Measurements from ENCODE around the gene TACR2.

TACR2 gene

DNA sequence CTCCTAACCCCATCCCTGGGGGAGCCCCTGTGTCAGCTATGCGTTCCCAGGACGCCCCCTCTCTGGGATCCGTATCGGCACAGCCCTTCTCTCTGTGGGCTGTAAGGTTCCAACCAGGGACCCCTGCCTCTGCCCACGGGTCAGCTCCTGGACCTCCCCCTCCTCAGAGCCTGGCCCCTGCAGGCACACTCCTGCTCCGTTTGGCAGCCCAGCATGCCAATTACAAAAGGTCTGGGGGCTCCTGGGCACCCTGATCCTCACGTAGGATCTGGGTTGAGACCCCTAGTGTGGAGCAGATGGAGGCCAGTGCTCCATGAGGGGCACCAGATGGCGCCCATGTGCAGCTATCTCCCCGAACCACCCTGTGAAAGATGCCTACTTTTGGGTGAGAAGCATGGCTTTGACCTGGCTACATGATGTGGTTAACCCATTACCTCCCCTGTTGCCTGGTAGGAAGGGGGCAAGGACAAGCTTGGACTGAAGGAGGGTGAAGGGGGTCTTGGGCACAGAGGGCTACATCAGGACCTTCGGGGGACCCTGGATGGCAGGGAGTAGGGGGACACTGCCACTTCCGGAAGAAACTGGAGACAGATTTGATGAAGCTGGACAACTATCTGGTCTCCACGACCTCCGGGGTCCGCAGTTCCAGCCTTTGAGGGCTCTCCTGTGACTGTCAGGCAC lies 9.0 kb downstream of the TACR2 start:
- H3K4me3 Mint-ChIP-seq = peak overlapping the region; percentile 52
- H3K27me3 Mint-ChIP-seq = no peaks in the 10 kb centered on the region
- peaks cover 4% of the 10 kb centered on the region for H3K36me3 Mint-ChIP-seq
- H3K9me3 Mint-ChIP-seq = no peaks in the 10 kb centered on the region
- H3K4me1 Mint-ChIP-seq = peaks cover 17% of the 10 kb centered on the region
- H3K27ac Mint-ChIP-seq = peak overlapping the region; percentile 95
- DNase-seq (ENCODE audit: low spot score in 2 of 2) = peak in 1 of 2 donors; percentile 16
- ATAC-seq (ENCODE audit: low read depth) = no peak

DNA sequence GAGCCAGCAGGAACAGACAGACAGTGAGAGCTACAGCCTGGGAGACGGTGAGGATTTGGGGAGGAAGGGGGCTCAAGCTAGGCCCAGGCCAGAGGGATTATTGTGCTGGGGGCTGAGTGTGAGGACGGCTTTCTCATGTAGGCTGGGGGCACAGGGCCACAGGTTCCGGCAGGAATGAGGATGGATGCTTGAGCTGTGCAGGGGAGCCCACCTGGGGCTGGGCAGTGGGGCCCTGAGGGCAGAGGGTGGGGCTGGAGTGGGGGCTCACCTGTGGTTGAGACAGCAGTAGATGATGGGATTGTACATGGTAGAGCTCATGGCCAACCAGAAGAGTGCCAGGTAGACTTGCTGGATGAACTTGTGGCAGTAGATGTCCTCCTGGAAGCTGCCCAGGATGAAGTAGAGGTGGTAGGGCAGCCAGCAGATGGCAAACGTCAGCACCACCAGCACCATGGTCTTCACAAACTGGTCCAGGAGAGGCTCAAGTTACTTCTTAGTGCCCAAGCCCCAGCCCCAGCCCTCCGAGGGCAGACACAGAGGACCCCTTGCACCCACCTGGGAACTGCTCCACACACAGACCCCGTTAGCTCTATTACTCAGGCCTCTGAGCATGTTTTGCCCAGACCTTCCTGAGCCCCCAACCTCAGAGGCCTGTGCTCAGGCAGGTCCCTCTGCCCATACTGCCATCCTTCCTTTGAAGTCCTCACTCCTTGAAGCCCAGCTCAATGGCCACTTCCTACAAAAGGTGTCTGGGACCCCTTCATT lies 9.7 kb downstream of the TACR2 start:
- Mint-ChIP-seq H3K27me3 (no peaks in the 10 kb centered on the region), H3K9me3 (no peaks in the 10 kb centered on the region), H3K27ac (no peak overlapping the region), H3K36me3 (peaks cover 7% of the 10 kb centered on the region), H3K4me3 (no peak overlapping the region), H3K4me1 (peaks cover 17% of the 10 kb centered on the region)
- ATAC-seq (ENCODE audit: low read depth) (no peak), DNase-seq (ENCODE audit: low spot score in 2 of 2) (no peak)

DNA sequence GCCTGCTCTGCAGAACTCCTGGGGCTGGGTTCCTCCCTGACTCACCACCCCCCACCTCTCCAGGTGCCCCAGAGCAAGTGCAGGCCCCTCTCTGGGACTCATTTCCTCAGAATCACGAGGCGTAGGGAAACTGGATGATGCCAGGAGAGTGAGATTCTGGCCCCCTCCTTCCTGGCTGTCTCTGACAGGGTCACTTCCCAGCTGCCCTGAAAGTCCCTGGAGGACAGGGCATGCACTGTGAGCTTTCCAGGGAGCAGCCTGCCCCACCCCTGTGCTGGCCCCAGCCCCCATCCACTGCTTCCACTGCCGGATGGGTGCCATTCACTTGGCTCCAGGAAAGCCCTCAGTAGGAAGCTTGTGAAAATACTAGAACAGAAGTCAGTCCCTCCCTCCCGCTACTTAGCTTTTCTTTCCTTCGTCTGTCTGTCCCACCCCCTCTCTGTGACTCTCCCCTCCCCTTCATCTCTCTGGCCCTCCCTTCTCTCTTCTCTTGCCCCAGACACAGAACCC lies 10.4 kb downstream of the TACR2 start:
- peaks cover 12% of the 10 kb centered on the region for H3K36me3 Mint-ChIP-seq
- no peaks in the 10 kb centered on the region for H3K27me3 Mint-ChIP-seq
- H3K9me3 Mint-ChIP-seq = no peaks in the 10 kb centered on the region
- no peak overlapping the region for H3K27ac Mint-ChIP-seq
- peaks cover 17% of the 10 kb centered on the region for H3K4me1 Mint-ChIP-seq
- ATAC-seq (ENCODE audit: low read depth) (no peak), DNase-seq (ENCODE audit: low spot score in 2 of 2) (no peak)
- no peak overlapping the region for H3K4me3 Mint-ChIP-seq

DNA sequence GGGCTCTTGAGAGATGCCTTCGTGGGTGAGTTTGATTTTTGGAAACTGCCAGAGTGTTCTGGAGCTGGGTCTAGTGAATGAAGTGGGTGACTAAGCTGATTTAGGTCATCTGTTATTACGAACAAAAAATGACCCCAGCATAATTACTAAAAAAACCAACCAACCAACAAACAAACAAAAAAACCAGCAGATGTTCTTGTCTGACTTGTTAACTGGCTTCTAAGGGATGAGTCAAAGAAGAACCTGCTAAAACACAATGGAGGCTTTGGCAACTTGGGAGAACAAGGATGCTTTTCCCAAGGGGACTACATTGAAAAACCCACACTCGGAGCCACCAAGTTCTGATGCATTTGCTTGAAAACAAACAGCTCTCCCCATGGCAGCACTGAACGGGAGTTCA lies 11.5 kb downstream of the TACR2 start:
- peaks cover 13% of the 10 kb centered on the region for H3K4me1 Mint-ChIP-seq
- H3K4me3 Mint-ChIP-seq = no peak overlapping the region
- no peaks in the 10 kb centered on the region for H3K9me3 Mint-ChIP-seq
- H3K36me3 Mint-ChIP-seq = peaks cover 18% of the 10 kb centered on the region
- DNase-seq (ENCODE audit: low spot score in 2 of 2) (no peak), ATAC-seq (ENCODE audit: low read depth) (no peak)
- H3K27ac Mint-ChIP-seq = peak overlapping the region; percentile 14
- no peaks in the 10 kb centered on the region for H3K27me3 Mint-ChIP-seq

DNA sequence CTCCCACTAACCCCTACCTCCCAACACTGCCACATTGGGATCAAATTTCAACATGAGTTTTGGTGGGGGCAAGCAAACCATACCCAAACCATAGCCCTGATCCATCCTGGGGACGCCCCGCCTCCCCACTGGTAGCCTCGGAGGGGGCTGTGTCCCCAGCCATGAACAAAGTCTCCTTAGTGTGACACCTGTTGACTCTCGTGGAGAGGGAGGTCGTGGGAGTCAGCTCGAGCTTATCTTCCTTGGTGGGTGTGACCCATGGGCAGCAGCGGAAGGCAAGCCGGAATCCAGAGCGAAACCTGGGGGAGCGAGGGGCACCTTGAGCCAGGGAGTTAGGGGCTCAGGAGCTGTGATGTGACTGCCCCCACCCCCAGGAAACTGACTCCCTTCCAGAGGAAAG lies 11.9 kb downstream of the TACR2 start:
- H3K36me3 Mint-ChIP-seq = peaks cover 20% of the 10 kb centered on the region
- H3K27me3 Mint-ChIP-seq = no peaks in the 10 kb centered on the region
- no peak for DNase-seq (ENCODE audit: low spot score in 2 of 2)
- H3K27ac Mint-ChIP-seq = no peak overlapping the region
- H3K4me1 Mint-ChIP-seq = peaks cover 11% of the 10 kb centered on the region
- no peak overlapping the region for H3K4me3 Mint-ChIP-seq
- H3K9me3 Mint-ChIP-seq = no peaks in the 10 kb centered on the region
- ATAC-seq (ENCODE audit: low read depth) = no peak

DNA sequence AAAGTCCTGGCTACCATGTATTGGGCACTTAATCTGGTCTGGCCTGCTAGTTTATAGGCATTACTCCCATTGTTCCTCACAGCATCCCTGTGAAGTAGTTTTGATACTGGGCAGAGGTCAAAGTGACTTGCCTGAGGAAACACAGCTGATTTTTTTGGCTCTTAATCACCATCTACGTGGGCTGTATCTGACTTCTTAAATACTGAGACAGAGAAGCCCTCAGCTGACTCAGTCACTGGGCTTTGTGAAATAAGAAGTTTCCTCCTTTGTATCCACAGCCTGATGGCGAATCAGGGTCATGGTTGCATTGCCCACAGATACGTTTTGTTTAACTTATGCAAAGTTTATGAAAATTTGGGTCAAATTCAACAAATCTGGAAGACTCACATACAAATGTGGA lies 13.2 kb downstream of the TACR2 start:
- peaks cover 27% of the 10 kb centered on the region for H3K36me3 Mint-ChIP-seq
- ATAC-seq (ENCODE audit: low read depth) = no peak
- H3K4me1 Mint-ChIP-seq = peaks cover 8% of the 10 kb centered on the region
- no peak for DNase-seq (ENCODE audit: low spot score in 2 of 2)
- H3K27ac Mint-ChIP-seq = no peak overlapping the region
- H3K4me3 Mint-ChIP-seq = no peak overlapping the region
- H3K9me3 Mint-ChIP-seq = no peaks in the 10 kb centered on the region
- no peaks in the 10 kb centered on the region for H3K27me3 Mint-ChIP-seq

DNA sequence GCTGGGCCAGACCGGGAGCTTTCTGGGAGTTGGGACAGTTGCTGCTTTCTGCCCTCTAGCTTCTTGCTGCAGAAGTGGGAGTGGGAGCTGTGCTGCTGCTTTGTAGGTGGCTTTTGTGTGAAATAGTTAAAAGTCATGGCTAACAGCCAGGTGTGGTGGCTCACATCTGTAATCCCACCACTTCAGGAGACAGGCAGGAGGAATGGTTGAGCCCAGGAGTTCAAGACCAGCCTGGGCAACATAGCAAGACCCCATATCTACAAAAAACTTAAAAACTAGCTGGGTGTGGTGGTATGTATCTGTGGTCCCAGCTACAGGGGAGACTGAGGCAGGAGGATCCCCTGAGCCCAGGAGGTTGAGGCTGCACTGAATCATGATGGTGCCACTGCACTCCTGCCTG lies 13.7 kb downstream of the TACR2 start:
- no peak overlapping the region for H3K4me3 Mint-ChIP-seq
- peaks cover 8% of the 10 kb centered on the region for H3K4me1 Mint-ChIP-seq
- H3K27ac Mint-ChIP-seq = no peak overlapping the region
- H3K9me3 Mint-ChIP-seq = no peaks in the 10 kb centered on the region
- peaks cover 29% of the 10 kb centered on the region for H3K36me3 Mint-ChIP-seq
- no peaks in the 10 kb centered on the region for H3K27me3 Mint-ChIP-seq
- ATAC-seq (ENCODE audit: low read depth) (no peak), DNase-seq (ENCODE audit: low spot score in 2 of 2) (no peak)

DNA sequence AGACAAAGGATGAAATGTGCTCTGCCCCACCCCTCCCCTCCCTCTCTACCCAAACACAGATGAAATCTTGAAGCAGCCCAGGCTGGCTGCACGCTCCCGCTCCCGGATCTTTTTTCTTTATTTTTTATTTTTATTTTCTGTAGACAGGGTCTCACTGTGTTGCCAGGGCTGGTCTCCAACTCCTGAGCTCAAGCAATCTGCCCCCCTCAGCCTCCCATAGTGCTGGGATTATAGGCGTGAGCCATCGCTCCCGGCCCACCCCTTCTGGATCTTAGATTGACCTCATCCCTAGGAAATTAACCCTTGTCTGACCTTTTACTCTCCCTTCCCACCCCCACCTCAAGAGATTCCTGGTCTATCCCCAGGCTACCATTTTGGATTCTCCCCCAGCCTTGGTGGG lies 14.3 kb downstream of the TACR2 start:
- no peaks in the 10 kb centered on the region for H3K27me3 Mint-ChIP-seq
- H3K36me3 Mint-ChIP-seq = peaks cover 29% of the 10 kb centered on the region
- no peak overlapping the region for H3K27ac Mint-ChIP-seq
- no peak for DNase-seq (ENCODE audit: low spot score in 2 of 2)
- H3K4me1 Mint-ChIP-seq = peaks cover 3% of the 10 kb centered on the region
- no peak overlapping the region for H3K4me3 Mint-ChIP-seq
- H3K9me3 Mint-ChIP-seq = no peaks in the 10 kb centered on the region
- ATAC-seq (ENCODE audit: low read depth) = no peak

DNA sequence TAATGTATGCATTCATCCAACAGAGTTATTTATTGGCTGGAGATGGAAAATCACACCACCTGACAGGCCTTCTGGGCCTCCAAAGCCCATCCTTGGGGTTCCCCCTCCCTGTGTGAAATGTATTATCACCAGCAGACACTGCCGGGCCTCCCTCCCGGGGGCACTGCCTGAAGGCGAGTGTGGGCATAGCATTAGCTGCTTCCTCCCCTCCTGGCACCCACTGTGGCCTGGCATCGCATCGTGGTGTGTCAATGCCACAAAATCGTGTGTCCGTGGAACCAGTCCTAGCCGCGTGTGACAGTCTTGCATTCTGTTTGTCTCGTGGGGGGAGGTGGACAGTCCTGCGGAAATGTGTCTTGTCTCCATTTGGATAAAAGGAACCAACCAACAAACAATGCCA lies 15.3 kb downstream of the TACR2 start:
- H3K27ac Mint-ChIP-seq = no peak overlapping the region
- H3K36me3 Mint-ChIP-seq = peaks cover 29% of the 10 kb centered on the region
- H3K9me3 Mint-ChIP-seq = no peaks in the 10 kb centered on the region
- ATAC-seq (ENCODE audit: low read depth) (no peak), DNase-seq (ENCODE audit: low spot score in 2 of 2) (no peak)
- no peaks in the 10 kb centered on the region for H3K27me3 Mint-ChIP-seq
- H3K4me1 Mint-ChIP-seq = no peaks in the 10 kb centered on the region
- no peak overlapping the region for H3K4me3 Mint-ChIP-seq

DNA sequence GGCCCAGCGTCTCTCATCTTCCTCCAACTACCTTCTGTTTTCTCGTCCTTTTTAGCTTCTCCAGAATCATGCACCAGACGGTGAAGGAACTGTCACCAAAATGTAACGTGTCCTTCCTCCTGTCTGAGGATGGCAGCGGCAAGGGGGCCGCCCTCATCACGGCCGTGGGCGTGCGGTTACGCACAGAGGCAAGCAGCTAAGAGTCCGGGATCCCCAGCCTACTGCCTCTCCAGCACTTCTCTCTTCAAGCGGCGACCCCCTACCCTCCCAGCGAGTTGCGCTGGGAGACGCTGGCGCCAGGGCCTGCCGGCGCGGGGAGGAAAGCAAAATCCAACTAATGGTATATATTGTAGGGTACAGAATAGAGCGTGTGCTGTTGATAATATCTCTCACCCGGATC lies 15.8 kb downstream of the TACR2 start:
- Mint-ChIP-seq H3K4me3 (no peak overlapping the region), H3K27ac (no peak overlapping the region), H3K36me3 (peaks cover 29% of the 10 kb centered on the region), H3K4me1 (no peaks in the 10 kb centered on the region), H3K27me3 (no peaks in the 10 kb centered on the region), H3K9me3 (no peaks in the 10 kb centered on the region)
- no peak for DNase-seq (ENCODE audit: low spot score in 2 of 2)
- no peak for ATAC-seq (ENCODE audit: low read depth)

DNA sequence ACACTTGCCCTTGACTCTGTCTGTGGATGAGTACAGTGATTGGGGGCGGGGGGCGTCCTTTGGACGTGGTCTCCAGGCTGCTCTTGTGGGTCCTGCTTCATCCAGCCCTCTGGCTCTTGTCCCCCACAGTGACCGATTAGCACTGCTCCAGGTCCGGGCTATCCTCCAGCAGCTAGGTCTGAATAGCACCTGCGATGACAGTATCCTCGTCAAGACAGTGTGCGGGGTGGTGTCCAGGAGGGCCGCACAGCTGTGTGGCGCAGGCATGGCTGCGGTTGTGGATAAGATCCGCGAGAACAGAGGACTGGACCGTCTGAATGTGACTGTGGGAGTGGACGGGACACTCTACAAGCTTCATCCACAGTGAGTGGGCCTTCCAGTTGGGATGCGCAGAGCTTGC lies 18.3 kb downstream of the TACR2 start:
- no peak overlapping the region for H3K27ac Mint-ChIP-seq
- H3K27me3 Mint-ChIP-seq = no peaks in the 10 kb centered on the region
- H3K4me1 Mint-ChIP-seq = no peaks in the 10 kb centered on the region
- H3K4me3 Mint-ChIP-seq = no peak overlapping the region
- peaks cover 32% of the 10 kb centered on the region for H3K36me3 Mint-ChIP-seq
- DNase-seq (ENCODE audit: low spot score in 2 of 2) (no peak), ATAC-seq (ENCODE audit: low read depth) (no peak)
- no peaks in the 10 kb centered on the region for H3K9me3 Mint-ChIP-seq

DNA sequence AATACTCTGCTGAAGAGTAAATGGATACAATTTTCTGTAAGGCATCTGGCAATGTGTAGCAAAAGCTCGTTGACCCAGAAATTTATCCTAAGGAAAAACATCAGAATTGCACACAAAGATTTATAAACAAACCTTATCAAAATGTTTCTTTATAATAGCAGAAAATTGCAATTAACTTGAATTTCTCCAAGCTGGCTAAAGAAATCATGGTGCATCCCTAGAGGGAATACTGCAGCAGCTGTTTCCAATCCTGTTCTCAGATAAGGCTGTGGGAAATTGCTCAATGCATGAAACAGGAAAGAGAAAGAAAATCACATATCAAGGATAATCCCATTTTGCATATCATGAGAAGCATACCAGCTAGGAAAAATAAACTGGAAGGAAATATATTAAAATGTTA lies 18.7 kb downstream of the TACR2 start:
- no peaks in the 10 kb centered on the region for H3K4me1 Mint-ChIP-seq
- no peak overlapping the region for H3K4me3 Mint-ChIP-seq
- no peak for DNase-seq (ENCODE audit: low spot score in 2 of 2)
- no peaks in the 10 kb centered on the region for H3K9me3 Mint-ChIP-seq
- H3K27me3 Mint-ChIP-seq = no peaks in the 10 kb centered on the region
- no peak overlapping the region for H3K27ac Mint-ChIP-seq
- ATAC-seq (ENCODE audit: low read depth) = no peak
- H3K36me3 Mint-ChIP-seq = peaks cover 32% of the 10 kb centered on the region

DNA sequence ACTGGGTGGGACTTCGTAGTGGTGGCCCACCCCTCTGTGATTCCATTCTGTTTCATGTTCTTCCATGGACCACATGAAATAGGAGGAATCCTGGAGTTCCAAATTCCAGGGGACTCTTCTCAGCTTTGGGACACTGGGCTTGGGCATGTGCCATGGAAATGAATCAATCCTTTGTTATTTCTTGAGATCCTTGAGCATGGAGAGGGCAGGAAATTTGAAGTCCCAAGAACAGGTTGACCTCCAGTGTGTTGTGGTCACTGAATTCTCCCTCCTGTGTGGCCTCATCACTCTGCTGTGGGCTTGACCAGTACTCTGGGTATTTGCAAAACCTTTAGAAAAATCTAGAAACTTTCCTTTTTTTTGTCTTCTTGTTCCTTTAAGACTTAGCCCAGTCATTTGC lies 22.7 kb downstream of the TACR2 start:
- Mint-ChIP-seq H3K4me1 (peaks cover 18% of the 10 kb centered on the region), H3K27ac (no peak overlapping the region), H3K4me3 (no peak overlapping the region), H3K27me3 (no peaks in the 10 kb centered on the region), H3K36me3 (peaks cover 17% of the 10 kb centered on the region), H3K9me3 (no peaks in the 10 kb centered on the region)
- no peak for DNase-seq (ENCODE audit: low spot score in 2 of 2)
- no peak for ATAC-seq (ENCODE audit: low read depth)

DNA sequence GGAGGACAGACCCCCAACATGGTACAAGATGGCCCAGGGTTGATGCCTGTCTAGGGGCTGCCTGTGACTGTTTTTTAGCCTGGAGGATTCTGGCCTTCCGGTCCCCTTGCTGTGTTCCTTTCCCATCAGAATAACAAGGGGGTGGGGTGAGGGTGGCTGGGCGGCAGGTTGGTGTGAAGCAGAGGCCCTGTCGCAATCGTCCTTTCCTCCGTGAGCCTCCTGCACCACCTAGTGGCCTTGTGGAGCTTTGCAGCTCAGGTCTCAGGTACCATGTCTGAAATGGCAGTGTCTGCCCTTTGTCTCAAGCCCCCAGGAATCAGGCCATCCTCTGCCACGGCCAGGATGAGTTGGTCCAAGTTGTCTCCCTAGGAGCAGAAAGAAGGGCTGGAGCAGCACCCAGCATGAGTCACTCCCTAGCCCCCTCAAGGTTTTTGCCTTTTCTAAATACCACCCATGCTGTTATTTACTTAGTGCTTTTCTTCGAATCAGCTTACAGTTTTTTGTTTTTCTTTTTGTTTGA lies 24.2 kb downstream of the TACR2 start:
- Mint-ChIP-seq H3K4me1 (peaks cover 19% of the 10 kb centered on the region), H3K36me3 (peaks cover 21% of the 10 kb centered on the region), H3K27me3 (no peaks in the 10 kb centered on the region), H3K9me3 (no peaks in the 10 kb centered on the region), H3K27ac (no peak overlapping the region), H3K4me3 (no peak overlapping the region)
- DNase-seq (ENCODE audit: low spot score in 2 of 2) = peak; percentile 77 to 81
- ATAC-seq (ENCODE audit: low read depth) = peak; percentile 99
